HG02759 (cell line): Measurements from ENCODE around the gene CTAGE1.
"Not testable (repeated sequence)": the region's sequence is repeated elsewhere in the genome, so short reads cannot be mapped to it uniquely, and the experiment has no call there.

Source experiments
- ATAC-seq: cut with Tn5 transposase; IDR thresholded peaks from one replicate; pipeline ENCODE4 v1.9.1; 2021; ENCODE audit warnings: mild to moderate bottlenecking, moderate library complexity; ENCODE audit not compliant: unreplicated experiment

The CTAGE1 gene

DNA sequence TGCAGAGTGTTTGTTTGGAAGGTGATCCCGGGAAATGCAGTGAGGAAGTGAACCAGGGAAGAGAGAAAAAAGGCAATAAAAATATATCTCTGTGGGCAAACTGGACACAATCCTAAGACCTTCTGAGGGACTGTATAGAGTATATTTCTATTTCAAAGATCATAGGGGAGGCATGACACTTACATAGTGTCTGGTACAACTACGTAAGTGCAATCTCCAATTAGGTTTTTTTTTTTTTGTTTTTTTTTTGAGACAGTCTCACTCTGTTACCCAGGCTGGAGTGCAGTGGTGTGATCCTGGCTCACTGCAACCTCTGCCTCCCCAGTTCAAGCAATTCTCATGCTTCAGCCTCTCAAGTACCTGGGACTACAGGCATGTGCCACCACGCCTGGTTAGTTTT is 24.6 kb downstream of the CTAGE1 start:
- ATAC-seq, result not testable (repeated sequence)

DNA sequence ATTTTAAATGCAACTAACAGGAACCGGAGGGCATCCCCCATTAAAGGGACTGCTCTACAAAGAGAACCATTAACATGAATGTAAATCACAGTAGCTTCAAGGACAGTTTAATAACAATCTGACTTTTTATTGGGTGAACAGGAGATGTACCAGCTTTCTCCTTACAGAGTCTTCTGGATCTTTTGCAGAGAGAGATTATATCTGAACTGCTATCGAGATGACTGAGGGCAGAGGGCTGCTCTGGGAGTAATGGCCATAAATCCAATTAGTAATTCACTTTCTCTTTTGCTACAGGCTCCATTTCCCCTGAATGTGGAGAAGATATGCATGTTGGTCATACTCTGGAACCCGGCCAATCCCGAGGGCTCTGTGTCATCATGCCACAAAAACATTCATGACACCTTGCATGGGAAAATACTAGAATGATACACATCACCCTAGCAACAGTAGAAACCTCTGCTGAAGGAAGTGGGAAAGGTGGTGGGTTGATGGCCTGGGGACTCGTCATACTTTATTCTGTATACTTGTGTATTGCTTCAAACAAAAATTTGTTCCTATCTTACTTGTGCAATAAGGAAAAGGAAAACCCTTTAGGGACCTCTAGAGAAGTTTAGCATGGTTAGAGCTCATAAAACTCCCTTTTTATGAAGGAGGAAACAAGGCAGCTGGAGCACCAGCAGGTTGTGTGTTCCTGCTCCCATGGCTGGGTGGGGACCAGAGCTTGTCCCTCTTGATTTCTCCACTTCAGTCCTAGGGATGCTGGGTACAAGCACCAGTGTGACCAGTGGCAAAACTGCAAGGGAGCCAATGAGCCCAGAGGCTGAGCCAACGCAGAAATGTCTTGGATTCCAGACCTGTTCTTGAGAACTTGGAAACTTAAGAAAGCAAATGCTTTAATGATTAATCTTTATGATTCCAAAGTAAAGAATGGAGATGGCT is 26.0 kb downstream of the CTAGE1 start:
- ATAC-seq, result no peak

DNA sequence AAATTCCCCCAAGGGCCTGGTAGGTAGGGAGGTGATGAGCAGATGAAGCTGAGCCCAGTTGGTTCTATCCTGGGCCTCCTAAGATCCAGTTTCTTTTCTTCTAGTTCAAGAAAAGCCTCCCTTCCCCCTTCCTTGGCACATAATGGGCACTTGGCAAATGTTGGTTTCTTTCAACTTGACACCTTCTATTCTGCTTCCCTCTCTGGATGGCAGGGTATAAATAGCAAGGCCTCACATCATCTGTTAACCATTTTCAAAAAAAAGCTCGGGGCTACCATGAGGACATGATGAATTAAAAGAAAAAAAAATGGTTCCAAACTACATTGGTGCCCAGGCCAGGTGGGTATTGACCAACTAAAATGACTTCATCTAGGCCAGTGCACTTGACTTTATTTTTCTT is 29.9 kb downstream of the CTAGE1 start:
- no peak for ATAC-seq

- ATAC-seq, result no peak
Observed at GRCh38 chr18:22387364-22387763, 30.4 kb downstream of the CTAGE1 start.

GRCh38 chr18:22385718-22386117 is 32.0 kb downstream of the CTAGE1 start:
- ATAC-seq, result no peak

- peak; percentile 45 for ATAC-seq
Observed at GRCh38 chr18:22378672-22379282, 38.9 kb downstream of the CTAGE1 start.

DNA sequence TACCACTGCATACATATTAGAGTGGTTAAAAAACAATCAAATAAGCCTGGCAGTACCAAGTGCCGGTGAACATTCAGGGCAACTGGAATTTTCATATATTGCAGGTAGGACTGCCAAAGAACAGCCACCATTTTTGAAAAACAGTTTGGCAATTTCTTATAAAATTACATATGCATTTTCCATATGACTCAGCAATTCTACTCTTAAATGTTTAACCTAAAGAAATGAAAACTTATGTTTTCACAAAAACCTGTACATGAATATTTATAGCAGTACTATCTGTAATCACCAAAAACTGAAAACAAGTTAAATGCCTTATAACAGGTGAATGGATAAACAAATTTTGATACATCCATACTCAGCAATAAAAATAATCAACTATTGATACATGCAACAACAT is 39.9 kb downstream of the CTAGE1 start:
- no peak for ATAC-seq

DNA sequence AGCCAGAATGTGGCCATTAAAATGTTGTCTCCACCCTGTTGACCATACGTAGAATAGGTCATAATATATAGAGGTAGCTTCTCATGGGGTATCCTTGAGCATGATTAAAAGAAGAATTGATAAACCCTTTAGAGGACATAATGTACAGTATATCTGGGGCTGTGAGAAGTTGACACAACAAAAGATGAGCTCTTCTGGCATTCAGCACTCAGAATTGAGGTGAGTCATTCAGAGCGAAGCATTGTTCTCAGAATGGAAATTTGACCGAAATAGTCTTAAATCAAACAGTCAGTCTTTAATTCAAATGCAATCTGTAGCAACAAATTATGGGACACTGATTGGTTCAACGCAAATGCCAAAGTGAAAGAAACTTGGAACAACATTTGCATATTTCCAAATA is 47.3 kb downstream of the CTAGE1 start:
- no peak for ATAC-seq

DNA sequence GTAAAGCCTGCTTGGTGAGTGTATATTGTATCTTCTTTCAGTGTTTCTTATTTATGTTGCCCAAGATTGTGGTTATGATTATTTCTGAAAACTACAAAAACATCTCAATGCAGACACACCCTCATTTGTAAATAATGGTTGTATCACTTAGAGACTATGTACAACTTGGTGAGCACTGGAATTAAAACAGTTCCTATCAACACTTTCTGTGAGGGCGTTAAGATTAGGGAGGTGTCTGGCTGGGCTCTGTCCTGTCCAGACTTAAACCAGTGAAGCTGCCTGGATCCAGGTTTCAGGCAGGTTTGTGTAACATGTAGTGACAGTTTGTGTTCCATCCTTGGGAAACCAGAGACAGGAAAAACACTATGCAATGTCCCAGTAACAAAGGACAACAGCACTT is 49.7 kb downstream of the CTAGE1 start:
- no peak for ATAC-seq

- ATAC-seq, result no peak
Observed at GRCh38 chr18:22367303-22367702, 50.4 kb downstream of the CTAGE1 start.

DNA sequence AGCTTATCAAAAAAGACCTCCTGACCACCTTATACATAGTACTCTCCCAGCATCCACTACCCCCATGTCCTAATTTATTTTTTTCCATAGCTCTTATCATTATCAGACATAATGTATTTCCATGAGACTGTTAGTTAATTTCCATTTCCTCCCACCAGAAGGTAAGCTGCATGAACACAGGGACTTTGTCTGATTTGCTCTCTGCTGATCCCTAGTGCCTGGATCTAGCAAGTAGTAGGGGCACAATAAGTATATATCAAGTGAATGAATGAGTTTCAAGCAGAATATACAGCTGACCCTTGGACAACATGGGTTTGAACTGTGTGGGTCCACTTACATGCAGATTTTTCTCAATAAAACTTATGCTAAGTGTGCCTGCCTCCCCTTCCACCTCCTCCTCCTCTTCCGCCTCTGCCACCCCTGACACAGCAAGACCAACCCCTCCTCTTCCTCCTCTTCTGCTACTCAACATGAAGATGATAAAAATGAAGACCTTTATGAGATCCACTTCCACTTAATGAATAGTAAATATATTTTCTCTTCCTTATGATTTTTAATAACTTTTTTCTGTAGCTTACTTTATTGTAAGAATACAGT is 53.8 kb downstream of the CTAGE1 start:
- no peak for ATAC-seq
